ENCODE data around the gene KRTAP4-3.

- TF ChIP-seq EZH2 (IDR thresholded peaks at IDR 0.05) (no peak), POLR2AphosphoS5 (IDR thresholded peaks at IDR 0.05; ENCODE audit: borderline replicate concordance, low read depth, low read length) (no peak), FOXP2 (optimal IDR thresholded peaks at IDR 0.05; ENCODE audit: control extremely low read depth, extremely low read length, insufficient read depth) (no peak)
These were observed 18.9 kb upstream of the KRTAP4-3 start for GRCh38 chr17:41186872-41187271.
